Endothelial cell of umbilical vein (primary cell): Measurements from ENCODE around the gene PTPDC1. TPM values are rescaled to one million over a fixed set of nuclear protein-coding genes. Genes with fewer than 3 reads are reported as not detected.
A peak's percentile ranks its signal among the peaks of the same experiment; 100 is the strongest.

Experiments
- BruUV-seq: library from RNA; stranded (reverse); fragments of 400-500 nt; replicated peaks from 2 replicates; lab custom pipeline; 2021; lab: Mats Ljungman, UMichigan
- CTCF ChIA-PET: fragments of 300-600, 350-600 bp; sonication (Branson Sonifier 250); formaldehyde crosslinking; loops from one replicate; lab custom pipeline; 2021; ENCODE audit warnings: antibody characterized with exemption, inconsistent platforms; lab: Charles Lee
- POLR2A ChIA-PET: fragments of 300-600, 350-600 bp; sonication (Branson Sonifier 250); formaldehyde crosslinking; loops from one replicate; lab custom pipeline; 2021; ENCODE audit warnings: antibody characterized with exemption, inconsistent platforms; lab: Charles Lee
- DNase-seq: peaks from one replicate; pipeline ENCODE4 v3.0.0-alpha.2; 2011; ENCODE audit warnings: low read depth, low spot score
- FAIRE-seq: peaks from 2 replicates; lab custom pipeline; 2011; peaks lifted over from hg19 to GRCh38; lab: Jason Lieb, UNC
- H2AFZ ChIP-seq: 2 replicates; pipeline ENCODE4 v1.6.0; 2012; ENCODE audit warnings: low read depth, low read length, control low read depth, inconsistent platforms
- H3K27ac ChIP-seq: 2 replicates; pipeline ENCODE4 v1.5.1; 2011; ENCODE audit warnings: low read depth, mild to moderate bottlenecking, control low read depth, low read length, moderate library complexity; ENCODE audit not compliant: insufficient read depth
- H3K27me3 ChIP-seq, 2 experiments: 2 replicates each; pipeline versions ENCODE4 v1.6.0 to v1.6.1; 2011; ENCODE audit warnings: low read length in 2 of 2, mixed read lengths in 1 of 2; ENCODE audit not compliant: control insufficient read depth in 2 of 2, insufficient read depth in 2 of 2
- H3K36me3 ChIP-seq, 2 experiments: 2 replicates in 1 of 2; 3 replicates in 1 of 2; pipeline ENCODE4 v1.5.1; 2011; ENCODE audit warnings: low read length in 2 of 2, mild to moderate bottlenecking in 1 of 2, moderate library complexity in 1 of 2; ENCODE audit not compliant: control insufficient read depth in 2 of 2, insufficient read depth in 2 of 2; ENCODE audit errors: extremely low read depth in 1 of 2
- H3K4me1 ChIP-seq: 3 replicates; pipeline ENCODE4 v1.5.1; 2011; ENCODE audit warnings: mild to moderate bottlenecking, low read length; ENCODE audit not compliant: control insufficient read depth, insufficient read depth; ENCODE audit errors: extremely low read depth
- H3K4me2 ChIP-seq: 2 replicates; pipeline ENCODE4 v1.6.1; 2011; ENCODE audit warnings: low read length, control low read depth, mixed read lengths; ENCODE audit not compliant: insufficient read depth
- H3K4me3 ChIP-seq, 3 experiments: fragments of 200-600 bp in 1 of 3; sonication (generic), shearing (Covaris generic) in 1 of 3; replicated peaks in 1 of 3; 2 replicates each; pipeline ENCODE4 v1.5.1; 2011 to 2016; ENCODE audit warnings: control low read depth in 3 of 3, low read length in 3 of 3, mild to moderate bottlenecking in 2 of 3, inconsistent platforms in 1 of 3, low read depth in 1 of 3, moderate library complexity in 1 of 3; ENCODE audit not compliant: insufficient read depth in 1 of 3
- H3K79me2 ChIP-seq: 2 replicates; pipeline ENCODE4 v1.6.0; 2012; ENCODE audit warnings: low read length, inconsistent platforms; ENCODE audit not compliant: control insufficient read depth, insufficient read depth
- H3K9ac ChIP-seq: replicated peaks from 2 replicates; pipeline ENCODE3; 2011; ENCODE audit warnings: low read length, control low read depth; ENCODE audit not compliant: insufficient read depth; ENCODE audit errors: extremely low read depth
- H3K9me1 ChIP-seq: replicated peaks from 3 replicates; pipeline ENCODE4 v1.6.0; 2011; ENCODE audit warnings: mild to moderate bottlenecking, low read length; ENCODE audit not compliant: control insufficient read depth, insufficient read depth; ENCODE audit errors: extremely low read depth
- H3K9me3 ChIP-seq: replicated peaks from 2 replicates; pipeline ENCODE4 v1.5.1; 2012; ENCODE audit warnings: low read length, inconsistent platforms; ENCODE audit not compliant: control insufficient read depth, insufficient read depth
- H4K20me1 ChIP-seq: replicated peaks from 2 replicates; pipeline ENCODE3; 2011; ENCODE audit warnings: mild to moderate bottlenecking, low read length; ENCODE audit not compliant: control insufficient read depth, insufficient read depth; ENCODE audit errors: extremely low read depth
- EZH2 ChIP-seq: IDR thresholded peaks from 2 replicates; pipeline ENCODE4 v1.6.1; 2012; ENCODE audit warnings: borderline replicate concordance, low read depth, mild to moderate bottlenecking, moderate library complexity, low read length, inconsistent platforms; ENCODE audit not compliant: severe bottlenecking
- FOS ChIP-seq: IDR thresholded peaks from 2 replicates; pipeline ENCODE4 v1.6.1; 2011; ENCODE audit warnings: mild to moderate bottlenecking, low read length, moderate library complexity, borderline replicate concordance; ENCODE audit not compliant: insufficient read depth
- GATA2 ChIP-seq: IDR thresholded peaks from 2 replicates; pipeline ENCODE4 v1.7.0; 2011; ENCODE audit warnings: low read depth, mild to moderate bottlenecking, moderate library complexity, mixed read lengths, low read length; ENCODE audit not compliant: insufficient read length, insufficient read depth
- JUN ChIP-seq: IDR thresholded peaks from 2 replicates; pipeline ENCODE4 v1.6.1; 2011; ENCODE audit warnings: borderline replicate concordance, low read depth; ENCODE audit not compliant: insufficient read length, insufficient read depth
- MAX ChIP-seq: IDR thresholded peaks from 2 replicates; pipeline ENCODE4 v1.6.1; 2011; ENCODE audit not compliant: insufficient read depth, insufficient read length
- MYC ChIP-seq: IDR thresholded peaks from one replicate; pipeline ENCODE4 v1.6.1; 2011; ENCODE audit warnings: mild to moderate bottlenecking, low read depth, low read length
- POLR2A ChIP-seq: IDR thresholded peaks from 2 replicates; pipeline ENCODE4 v1.6.1; 2012; ENCODE audit warnings: low read depth, mild to moderate bottlenecking, control low read depth, low read length
- POLR2AphosphoS5 ChIP-seq: IDR thresholded peaks from 2 replicates; pipeline ENCODE4 v1.6.1; 2012; ENCODE audit warnings: low read depth, mild to moderate bottlenecking, control low read depth, low read length, moderate library complexity; ENCODE audit not compliant: insufficient read depth
- dilution Hi-C: fragments of 300-500 bp; cut with MboI; formaldehyde crosslinking; loops from one replicate; pipeline ENCODE4 v1.15.0; 2019; ENCODE audit warnings: low sequenced_read_pairs; ENCODE audit not compliant: extremely low pct_ligation_motif_present
- intact Hi-C: fragments of 100-400 bp; cut with micrococcal nuclease; formaldehyde crosslinking; loops from one replicate; pipeline ENCODE4 v1.10.0; 2022
- polyA plus RNA-seq, 4 experiments: library from polyadenylated mRNA; depleted of rRNA in 3 of 4; stranded (reverse) in 3 of 4; unstranded in 1 of 4; fragments of >200 nt; gene quantifications; 2 replicates each; pipeline versions ENCODE4 v1.2.1 to v1.2.3, GENCODE V29; 2011 to 2012; ENCODE audit warnings: missing spikeins in 1 of 4
- total RNA-seq: library from RNA; stranded (reverse); gene quantifications from 2 replicates; pipeline ENCODE4 v1.2.3, GENCODE V29; 2021
- TF ChIP-seq, protein P1 (sequence below), 2 donors: IDR thresholded peaks; 1 replicate in 1 of 2; 2 replicates in 1 of 2; pipeline ENCODE4 v1.5.1; 2011; ENCODE audit warnings: low read length in 2 of 2, mild to moderate bottlenecking in 2 of 2, moderate library complexity in 2 of 2, control low read depth in 1 of 2, inconsistent platforms in 1 of 2, low read depth in 1 of 2; ENCODE audit not compliant: insufficient read depth in 1 of 2; ENCODE audit errors: extremely low read depth in 1 of 2

Gene PTPDC1
- total and polyA plus RNA-seq, 2 donors (not counting 3 experiments of a cell fraction or from before 2014, with no cell fraction given) = 4.3 to 9.1 TPM

DNA sequence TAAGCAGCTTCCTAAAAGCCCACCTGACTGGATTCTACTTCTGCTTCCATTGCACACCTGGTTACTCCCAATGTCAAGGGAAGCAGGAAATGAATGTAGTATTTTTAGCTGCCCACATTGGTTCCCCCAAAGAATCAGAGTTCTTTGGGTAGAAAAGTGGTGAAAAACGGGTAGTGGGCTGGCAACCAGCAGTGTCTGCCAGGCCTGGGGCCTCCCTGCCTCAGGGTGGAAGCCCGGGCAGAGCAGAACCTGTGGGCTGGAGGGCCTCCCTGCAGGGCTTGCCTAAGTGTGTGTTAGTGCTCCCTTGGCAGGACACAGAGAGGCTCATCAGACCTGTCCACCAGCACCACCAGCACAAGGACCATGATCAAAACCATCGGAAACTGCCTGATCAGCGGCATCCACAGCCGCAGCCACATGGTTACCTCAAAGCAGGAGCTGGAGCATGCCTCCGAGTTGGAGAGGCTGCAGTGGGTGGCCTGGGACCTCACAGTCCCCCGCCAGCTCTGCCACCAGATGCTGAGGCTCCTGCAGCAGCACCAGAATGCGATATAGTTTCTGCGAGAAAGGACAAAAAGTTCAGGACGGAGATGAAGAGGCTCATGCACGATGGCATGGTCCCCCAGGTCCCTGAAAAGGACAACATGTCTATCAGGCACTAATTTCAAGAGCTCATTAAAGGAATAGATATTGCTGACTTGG is 72.2 kb downstream of the PTPDC1 start:
- Histone ChIP-seq H4K20me1 (no peaks in the 10 kb centered on the region), H3K27ac (no peak overlapping the region), H3K27me3 (no peaks in the 10 kb centered on the region), H3K4me2 (no peak overlapping the region), H3K9ac (no peak overlapping the region), H3K36me3 (no peaks in the 10 kb centered on the region), H3K4me1 (peaks cover 10% of the 10 kb centered on the region), H3K79me2 (no peaks in the 10 kb centered on the region), H3K9me1 (no peaks in the 10 kb centered on the region), H3K4me3 (no peak overlapping the region), H3K9me3 (no peaks in the 10 kb centered on the region), H2AFZ (peak overlapping the region; percentile 85)
- no TSS peak for BruUV-seq
- dilution Hi-C loops (no loop called here), intact Hi-C loops (loop anchor here (1.0 kb wide), 2 partner anchors 10 to 17 kb away; no protein-coding TSS in a partner anchor)
- POLR2A ChIA-PET = interaction anchor here (1.3 kb wide), 1 partner anchor 9 kb away, joined by 10 read pairs; no protein-coding TSS in a partner anchor
- FAIRE-seq (no peak), DNase-seq (no peak)
- CTCF ChIA-PET = interaction anchor here (1.6 to 4.9 kb wide), 4 partner anchors 10 to 143 kb away, joined by 7 to 20 read pairs (median 14); no protein-coding TSS in a partner anchor
- no peak for TF ChIP-seq FOS
- TF ChIP-seq MYC = no peak
- no peak for TF ChIP-seq EZH2
- TF ChIP-seq GATA2 = no peak
- no peak for TF ChIP-seq POLR2A
- TF ChIP-seq, protein P1, sequence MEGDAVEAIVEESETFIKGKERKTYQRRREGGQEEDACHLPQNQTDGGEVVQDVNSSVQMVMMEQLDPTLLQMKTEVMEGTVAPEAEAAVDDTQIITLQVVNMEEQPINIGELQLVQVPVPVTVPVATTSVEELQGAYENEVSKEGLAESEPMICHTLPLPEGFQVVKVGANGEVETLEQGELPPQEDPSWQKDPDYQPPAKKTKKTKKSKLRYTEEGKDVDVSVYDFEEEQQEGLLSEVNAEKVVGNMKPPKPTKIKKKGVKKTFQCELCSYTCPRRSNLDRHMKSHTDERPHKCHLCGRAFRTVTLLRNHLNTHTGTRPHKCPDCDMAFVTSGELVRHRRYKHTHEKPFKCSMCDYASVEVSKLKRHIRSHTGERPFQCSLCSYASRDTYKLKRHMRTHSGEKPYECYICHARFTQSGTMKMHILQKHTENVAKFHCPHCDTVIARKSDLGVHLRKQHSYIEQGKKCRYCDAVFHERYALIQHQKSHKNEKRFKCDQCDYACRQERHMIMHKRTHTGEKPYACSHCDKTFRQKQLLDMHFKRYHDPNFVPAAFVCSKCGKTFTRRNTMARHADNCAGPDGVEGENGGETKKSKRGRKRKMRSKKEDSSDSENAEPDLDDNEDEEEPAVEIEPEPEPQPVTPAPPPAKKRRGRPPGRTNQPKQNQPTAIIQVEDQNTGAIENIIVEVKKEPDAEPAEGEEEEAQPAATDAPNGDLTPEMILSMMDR (IDR thresholded peaks at IDR 0.05; ENCODE audit: extremely low read depth in 1 of 2, insufficient read depth in 1 of 2, low read depth in 1 of 2, low read length in 2 of 2) = no peak
- TF ChIP-seq MAX = no peak
- TF ChIP-seq POLR2AphosphoS5 = no peak
- no peak for TF ChIP-seq JUN
